WTC11 (cell line): ENCODE results near the gene PDE1A.

Experiments
- E2F1 ChIP-seq: sonication (generic); formaldehyde crosslinking; IDR thresholded peaks from 2 replicates; pipeline ENCODE4 v1.8.0; 2022; ENCODE audit warnings: mild to moderate bottlenecking, missing genetic modification reagents
- E2F4 ChIP-seq: sonication (generic); formaldehyde crosslinking; IDR thresholded peaks from 2 replicates; pipeline ENCODE4 v1.8.1; 2022; ENCODE audit warnings: low read depth, mild to moderate bottlenecking, moderate library complexity, missing genetic modification reagents, borderline replicate concordance
- ETV6 ChIP-seq: sonication (generic); formaldehyde crosslinking; IDR thresholded peaks from 2 replicates; pipeline ENCODE4 v1.8.1; 2022; ENCODE audit warnings: mild to moderate bottlenecking, missing genetic modification reagents
- JUN ChIP-seq: sonication (generic); formaldehyde crosslinking; IDR thresholded peaks from 2 replicates; pipeline ENCODE4 v1.8.0; 2023; ENCODE audit warnings: mild to moderate bottlenecking, missing genetic modification reagents
- MYBL2 ChIP-seq: sonication (generic); formaldehyde crosslinking; IDR thresholded peaks from 2 replicates; pipeline ENCODE4 v1.8.1; 2023; ENCODE audit warnings: mild to moderate bottlenecking, moderate library complexity, missing genetic modification reagents
- NFE2L1 ChIP-seq: sonication (generic); formaldehyde crosslinking; IDR thresholded peaks from 2 replicates; pipeline ENCODE4 v1.8.1; 2023; ENCODE audit warnings: missing genetic modification reagents
- NR2C2 ChIP-seq: sonication (generic); formaldehyde crosslinking; IDR thresholded peaks from 2 replicates; pipeline ENCODE4 v1.8.0; 2022; ENCODE audit warnings: mild to moderate bottlenecking, missing genetic modification reagents
- NR3C1 ChIP-seq: sonication (generic); formaldehyde crosslinking; conservative IDR thresholded peaks from 2 replicates; pipeline ENCODE4 v1.8.1; 2023; ENCODE audit warnings: low read depth, mild to moderate bottlenecking, missing genetic modification reagents
- SMAD3 ChIP-seq: sonication (generic); formaldehyde crosslinking; IDR thresholded peaks from 2 replicates; pipeline ENCODE4 v1.8.0; 2022; ENCODE audit warnings: missing genetic modification reagents, mild to moderate bottlenecking, borderline replicate concordance
- TF ChIP-seq, protein P1 (sequence below): fragments of 200-600 bp; IDR thresholded peaks from 2 replicates; pipeline ENCODE4 v1.8.0; 2022; ENCODE audit warnings: antibody characterized with exemption
- TF ChIP-seq, protein P2 (sequence below): sonication (generic); formaldehyde crosslinking; IDR thresholded peaks from 2 replicates; pipeline ENCODE4 v1.8.0; 2022; ENCODE audit warnings: mild to moderate bottlenecking, missing genetic modification reagents
- TF ChIP-seq, protein P3 (sequence below): sonication (generic); formaldehyde crosslinking; IDR thresholded peaks from 2 replicates; pipeline ENCODE4 v1.8.1; 2023; ENCODE audit warnings: mild to moderate bottlenecking, missing genetic modification reagents, moderate library complexity
- TF ChIP-seq, protein P4 (sequence below): sonication (generic); formaldehyde crosslinking; IDR thresholded peaks from 2 replicates; pipeline ENCODE4 v1.8.1; 2022; ENCODE audit warnings: low read depth, missing genetic modification reagents, borderline replicate concordance
- TF ChIP-seq, protein P5 (sequence below): fragments of 250-450 bp; sonication (Bioruptor Pico); IDR thresholded peaks from 2 replicates; pipeline ENCODE4 v1.9.0; 2021; ENCODE audit warnings: moderate library complexity, mild to moderate bottlenecking, inconsistent platforms, borderline replicate concordance

GRCh38 chr2:182144776-182145165 lies 282.1 kb downstream of the PDE1A start:
- no peak for TF ChIP-seq NR2C2 (CRISPR knock-in tag)
- TF ChIP-seq, protein P1, sequence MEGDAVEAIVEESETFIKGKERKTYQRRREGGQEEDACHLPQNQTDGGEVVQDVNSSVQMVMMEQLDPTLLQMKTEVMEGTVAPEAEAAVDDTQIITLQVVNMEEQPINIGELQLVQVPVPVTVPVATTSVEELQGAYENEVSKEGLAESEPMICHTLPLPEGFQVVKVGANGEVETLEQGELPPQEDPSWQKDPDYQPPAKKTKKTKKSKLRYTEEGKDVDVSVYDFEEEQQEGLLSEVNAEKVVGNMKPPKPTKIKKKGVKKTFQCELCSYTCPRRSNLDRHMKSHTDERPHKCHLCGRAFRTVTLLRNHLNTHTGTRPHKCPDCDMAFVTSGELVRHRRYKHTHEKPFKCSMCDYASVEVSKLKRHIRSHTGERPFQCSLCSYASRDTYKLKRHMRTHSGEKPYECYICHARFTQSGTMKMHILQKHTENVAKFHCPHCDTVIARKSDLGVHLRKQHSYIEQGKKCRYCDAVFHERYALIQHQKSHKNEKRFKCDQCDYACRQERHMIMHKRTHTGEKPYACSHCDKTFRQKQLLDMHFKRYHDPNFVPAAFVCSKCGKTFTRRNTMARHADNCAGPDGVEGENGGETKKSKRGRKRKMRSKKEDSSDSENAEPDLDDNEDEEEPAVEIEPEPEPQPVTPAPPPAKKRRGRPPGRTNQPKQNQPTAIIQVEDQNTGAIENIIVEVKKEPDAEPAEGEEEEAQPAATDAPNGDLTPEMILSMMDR, result no peak
- TF ChIP-seq E2F4 (CRISPR knock-in tag), result no peak
- TF ChIP-seq SMAD3 (CRISPR knock-in tag), result no peak
- TF ChIP-seq, protein P2, sequence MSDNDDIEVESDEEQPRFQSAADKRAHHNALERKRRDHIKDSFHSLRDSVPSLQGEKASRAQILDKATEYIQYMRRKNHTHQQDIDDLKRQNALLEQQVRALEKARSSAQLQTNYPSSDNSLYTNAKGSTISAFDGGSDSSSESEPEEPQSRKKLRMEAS (CRISPR knock-in tag), result no peak
- TF ChIP-seq NFE2L1, result no peak
- no peak for TF ChIP-seq JUN (CRISPR knock-in tag)
- TF ChIP-seq, protein P3, sequence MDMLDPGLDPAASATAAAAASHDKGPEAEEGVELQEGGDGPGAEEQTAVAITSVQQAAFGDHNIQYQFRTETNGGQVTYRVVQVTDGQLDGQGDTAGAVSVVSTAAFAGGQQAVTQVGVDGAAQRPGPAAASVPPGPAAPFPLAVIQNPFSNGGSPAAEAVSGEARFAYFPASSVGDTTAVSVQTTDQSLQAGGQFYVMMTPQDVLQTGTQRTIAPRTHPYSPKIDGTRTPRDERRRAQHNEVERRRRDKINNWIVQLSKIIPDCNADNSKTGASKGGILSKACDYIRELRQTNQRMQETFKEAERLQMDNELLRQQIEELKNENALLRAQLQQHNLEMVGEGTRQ (CRISPR knock-in tag), result no peak
- TF ChIP-seq ETV6 (CRISPR knock-in tag), result no peak
- TF ChIP-seq MYBL2, result no peak
- TF ChIP-seq, protein P4, sequence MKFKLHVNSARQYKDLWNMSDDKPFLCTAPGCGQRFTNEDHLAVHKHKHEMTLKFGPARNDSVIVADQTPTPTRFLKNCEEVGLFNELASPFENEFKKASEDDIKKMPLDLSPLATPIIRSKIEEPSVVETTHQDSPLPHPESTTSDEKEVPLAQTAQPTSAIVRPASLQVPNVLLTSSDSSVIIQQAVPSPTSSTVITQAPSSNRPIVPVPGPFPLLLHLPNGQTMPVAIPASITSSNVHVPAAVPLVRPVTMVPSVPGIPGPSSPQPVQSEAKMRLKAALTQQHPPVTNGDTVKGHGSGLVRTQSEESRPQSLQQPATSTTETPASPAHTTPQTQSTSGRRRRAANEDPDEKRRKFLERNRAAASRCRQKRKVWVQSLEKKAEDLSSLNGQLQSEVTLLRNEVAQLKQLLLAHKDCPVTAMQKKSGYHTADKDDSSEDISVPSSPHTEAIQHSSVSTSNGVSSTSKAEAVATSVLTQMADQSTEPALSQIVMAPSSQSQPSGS (CRISPR knock-in tag), result no peak
- TF ChIP-seq NR3C1 (CRISPR knock-in tag), result no peak
- no peak for TF ChIP-seq E2F1
- TF ChIP-seq, protein P5, sequence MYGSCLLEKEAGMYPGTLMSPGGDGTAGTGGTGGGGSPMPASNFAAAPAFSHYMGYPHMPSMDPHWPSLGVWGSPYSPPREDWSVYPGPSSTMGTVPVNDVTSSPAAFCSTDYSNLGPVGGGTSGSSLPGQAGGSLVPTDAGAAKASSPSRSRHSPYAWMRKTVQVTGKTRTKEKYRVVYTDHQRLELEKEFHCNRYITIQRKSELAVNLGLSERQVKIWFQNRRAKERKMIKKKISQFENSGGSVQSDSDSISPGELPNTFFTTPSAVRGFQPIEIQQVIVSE (CRISPR knock-in tag), result no peak
